ENCODE results near the gene ALLC.

Gene ALLC

DNA sequence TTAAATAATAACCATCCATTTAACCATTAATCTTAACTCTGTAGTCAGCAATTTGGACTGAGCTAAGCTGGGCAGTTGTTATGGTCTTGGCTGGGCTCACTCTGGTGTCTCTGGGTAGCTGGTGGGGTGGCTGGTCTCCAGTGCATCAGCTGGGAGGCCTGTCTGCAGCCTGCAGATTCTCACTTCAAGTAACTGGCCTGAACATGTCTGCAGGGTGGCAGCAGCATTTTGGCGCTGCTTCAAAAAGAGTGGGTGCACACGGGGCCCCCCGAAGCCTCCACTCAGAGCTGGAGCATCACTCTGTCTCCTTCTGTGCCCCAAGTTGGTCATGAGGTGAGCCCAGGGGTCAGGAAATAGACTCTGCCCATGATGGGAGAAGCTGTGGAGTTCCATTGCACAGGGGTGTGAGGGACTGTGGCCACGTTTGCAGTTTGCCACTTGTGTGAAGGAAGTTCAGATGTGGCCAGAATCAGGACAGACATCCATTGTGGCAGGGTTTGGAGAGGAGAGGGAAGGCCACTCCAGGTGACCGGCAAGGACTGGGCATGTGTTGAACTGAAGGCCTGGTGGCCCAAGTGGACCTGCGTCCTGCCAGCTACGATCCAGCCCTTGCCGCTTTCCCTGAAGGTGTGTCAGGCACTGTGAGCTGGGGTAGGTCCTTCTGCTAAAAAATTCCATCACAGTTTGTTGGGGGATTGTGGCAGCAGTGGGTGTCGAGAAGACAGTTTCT is 4.9 kb upstream of the ALLC start:
- TF ChIP-seq FOXM1 (IDR thresholded peaks at IDR 0.05; ENCODE audit: borderline replicate concordance, low read depth): no peak
- no peak for TF ChIP-seq CEBPB (IDR thresholded peaks at IDR 0.05)
- no peak for TF ChIP-seq TAF1 (IDR thresholded peaks at IDR 0.05; ENCODE audit: low read depth)
- TF ChIP-seq, protein P1, sequence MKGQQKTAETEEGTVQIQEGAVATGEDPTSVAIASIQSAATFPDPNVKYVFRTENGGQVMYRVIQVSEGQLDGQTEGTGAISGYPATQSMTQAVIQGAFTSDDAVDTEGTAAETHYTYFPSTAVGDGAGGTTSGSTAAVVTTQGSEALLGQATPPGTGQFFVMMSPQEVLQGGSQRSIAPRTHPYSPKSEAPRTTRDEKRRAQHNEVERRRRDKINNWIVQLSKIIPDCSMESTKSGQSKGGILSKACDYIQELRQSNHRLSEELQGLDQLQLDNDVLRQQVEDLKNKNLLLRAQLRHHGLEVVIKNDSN (IDR thresholded peaks at IDR 0.05): no peak
- TF ChIP-seq, protein P2, sequence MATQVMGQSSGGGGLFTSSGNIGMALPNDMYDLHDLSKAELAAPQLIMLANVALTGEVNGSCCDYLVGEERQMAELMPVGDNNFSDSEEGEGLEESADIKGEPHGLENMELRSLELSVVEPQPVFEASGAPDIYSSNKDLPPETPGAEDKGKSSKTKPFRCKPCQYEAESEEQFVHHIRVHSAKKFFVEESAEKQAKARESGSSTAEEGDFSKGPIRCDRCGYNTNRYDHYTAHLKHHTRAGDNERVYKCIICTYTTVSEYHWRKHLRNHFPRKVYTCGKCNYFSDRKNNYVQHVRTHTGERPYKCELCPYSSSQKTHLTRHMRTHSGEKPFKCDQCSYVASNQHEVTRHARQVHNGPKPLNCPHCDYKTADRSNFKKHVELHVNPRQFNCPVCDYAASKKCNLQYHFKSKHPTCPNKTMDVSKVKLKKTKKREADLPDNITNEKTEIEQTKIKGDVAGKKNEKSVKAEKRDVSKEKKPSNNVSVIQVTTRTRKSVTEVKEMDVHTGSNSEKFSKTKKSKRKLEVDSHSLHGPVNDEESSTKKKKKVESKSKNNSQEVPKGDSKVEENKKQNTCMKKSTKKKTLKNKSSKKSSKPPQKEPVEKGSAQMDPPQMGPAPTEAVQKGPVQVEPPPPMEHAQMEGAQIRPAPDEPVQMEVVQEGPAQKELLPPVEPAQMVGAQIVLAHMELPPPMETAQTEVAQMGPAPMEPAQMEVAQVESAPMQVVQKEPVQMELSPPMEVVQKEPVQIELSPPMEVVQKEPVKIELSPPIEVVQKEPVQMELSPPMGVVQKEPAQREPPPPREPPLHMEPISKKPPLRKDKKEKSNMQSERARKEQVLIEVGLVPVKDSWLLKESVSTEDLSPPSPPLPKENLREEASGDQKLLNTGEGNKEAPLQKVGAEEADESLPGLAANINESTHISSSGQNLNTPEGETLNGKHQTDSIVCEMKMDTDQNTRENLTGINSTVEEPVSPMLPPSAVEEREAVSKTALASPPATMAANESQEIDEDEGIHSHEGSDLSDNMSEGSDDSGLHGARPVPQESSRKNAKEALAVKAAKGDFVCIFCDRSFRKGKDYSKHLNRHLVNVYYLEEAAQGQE (IDR thresholded peaks at IDR 0.05; ENCODE audit: low read depth): no peak

- TF ChIP-seq TAF1 (IDR thresholded peaks at IDR 0.05; ENCODE audit: low read depth) (no peak), MAX (IDR thresholded peaks at IDR 0.05) (no peak), CEBPB (IDR thresholded peaks at IDR 0.05) (no peak), NFIC (IDR thresholded peaks at IDR 0.05) (no peak), TCF12 (IDR thresholded peaks at IDR 0.05; ENCODE audit: low read depth) (no peak), CREB1 (IDR thresholded peaks at IDR 0.05; ENCODE audit: low read depth) (no peak), FOXM1 (IDR thresholded peaks at IDR 0.05; ENCODE audit: borderline replicate concordance, low read depth) (no peak)
Observed at GRCh38 chr2:3654011-3654410, 4.0 kb upstream of the ALLC start.

- no peak for TF ChIP-seq EGR1 (IDR thresholded peaks at IDR 0.05)
- TF ChIP-seq ZBTB7A (IDR thresholded peaks at IDR 0.05; ENCODE audit: low read depth): no peak
- no peak for TF ChIP-seq YY1 (IDR thresholded peaks at IDR 0.05; ENCODE audit: low read depth)
- no peak for TF ChIP-seq EP300 (IDR thresholded peaks at IDR 0.05; ENCODE audit: borderline replicate concordance)
- TF ChIP-seq, protein P2 (IDR thresholded peaks at IDR 0.05; ENCODE audit: low read depth): no peak
- TF ChIP-seq MAX (IDR thresholded peaks at IDR 0.05): no peak
- no peak for TF ChIP-seq TEAD4 (IDR thresholded peaks at IDR 0.05)
- TF ChIP-seq CEBPB (IDR thresholded peaks at IDR 0.05): no peak
- TF ChIP-seq, protein P1 (IDR thresholded peaks at IDR 0.05): no peak
- no peak for TF ChIP-seq CREB1 (IDR thresholded peaks at IDR 0.05; ENCODE audit: low read depth)
Observed at GRCh38 chr2:3654531-3655225, 3.3 kb upstream of the ALLC start.

GRCh38 chr2:3655871-3656761 is 1.9 kb upstream of the ALLC start:
- TF ChIP-seq ZBTB7A (IDR thresholded peaks at IDR 0.05; ENCODE audit: low read depth) (no peak), TAF1 (IDR thresholded peaks at IDR 0.05; ENCODE audit: low read depth) (no peak), FOXM1 (IDR thresholded peaks at IDR 0.05; ENCODE audit: borderline replicate concordance, low read depth) (no peak), TEAD4 (IDR thresholded peaks at IDR 0.05) (no peak), EGR1 (IDR thresholded peaks at IDR 0.05) (no peak), CREB1 (IDR thresholded peaks at IDR 0.05; ENCODE audit: low read depth) (no peak), EP300 (IDR thresholded peaks at IDR 0.05; ENCODE audit: borderline replicate concordance) (no peak), TCF12 (IDR thresholded peaks at IDR 0.05; ENCODE audit: low read depth) (no peak), RAD21 (IDR thresholded peaks at IDR 0.05; ENCODE audit: low read depth) (no peak), CEBPB (IDR thresholded peaks at IDR 0.05) (no peak), NFIC (IDR thresholded peaks at IDR 0.05) (no peak), MAX (IDR thresholded peaks at IDR 0.05) (no peak), YY1 (IDR thresholded peaks at IDR 0.05; ENCODE audit: low read depth) (no peak)
- TF ChIP-seq, protein P2 (IDR thresholded peaks at IDR 0.05; ENCODE audit: low read depth): no peak
- TF ChIP-seq, protein P1 (IDR thresholded peaks at IDR 0.05): no peak

Data from Ishikawa (cell line).